KMS-11 (cell line): ENCODE measurements around the gene GNL3.
A peak's percentile ranks its signal among the peaks of the same experiment; 100 is the strongest.

Experiments
- H2AFZ ChIP-seq: fragments of 200-600 bp; sonication (generic); 2 replicates; pipeline ENCODE4 v1.6.1; 2016; ENCODE audit warnings: antibody characterized with exemption, mixed run types, low read depth
- H3K27ac ChIP-seq: fragments of 200-600 bp; sonication (generic); 2 replicates; pipeline ENCODE4 v1.6.1; 2016; ENCODE audit warnings: mild to moderate bottlenecking, mixed run types
- H3K27me3 ChIP-seq: fragments of 200-600 bp; sonication (generic); 2 replicates; pipeline ENCODE4 v1.6.1; 2017; ENCODE audit warnings: mild to moderate bottlenecking, low read depth, mixed run types, moderate library complexity; ENCODE audit not compliant: insufficient read depth
- H3K36me3 ChIP-seq: fragments of 200-600 bp; sonication (generic); 2 replicates; pipeline ENCODE4 v1.6.1; 2017; ENCODE audit warnings: mild to moderate bottlenecking, mixed run types; ENCODE audit not compliant: insufficient read depth
- H3K4me1 ChIP-seq: fragments of 200-600 bp; sonication (generic); 2 replicates; pipeline ENCODE4 v1.6.1; 2016; ENCODE audit warnings: mild to moderate bottlenecking, low read depth, mixed run types; ENCODE audit not compliant: poor library complexity, severe bottlenecking
- H3K4me2 ChIP-seq: fragments of 200-600 bp; sonication (generic); 2 replicates; pipeline ENCODE4 v1.7.0; 2016; ENCODE audit warnings: mild to moderate bottlenecking, mixed run types
- H3K4me3 ChIP-seq: fragments of 200-600 bp; sonication (generic); IDR thresholded peaks from 2 replicates; pipeline ENCODE4 v1.6.1; 2017; ENCODE audit warnings: low read depth, low read length, mixed read lengths; ENCODE audit not compliant: insufficient read depth
- H3K79me2 ChIP-seq: fragments of 200-600 bp; sonication (generic); 2 replicates; pipeline ENCODE4 v1.6.1; 2016; ENCODE audit warnings: low read depth, mixed run types; ENCODE audit not compliant: insufficient read depth
- H3K9ac ChIP-seq: fragments of 200-600 bp; sonication (generic); 2 replicates; pipeline ENCODE4 v1.6.1; 2016; ENCODE audit warnings: mild to moderate bottlenecking, mixed run types
- H4K20me1 ChIP-seq: fragments of 200-600 bp; sonication (generic); 2 replicates; pipeline ENCODE4 v1.6.1; 2016; ENCODE audit warnings: mild to moderate bottlenecking, mixed run types; ENCODE audit not compliant: insufficient read depth
- CTCF ChIP-seq: fragments of 200-600 bp; sonication (generic); conservative IDR thresholded peaks from 2 replicates; pipeline ENCODE4 v1.6.1; 2017; ENCODE audit warnings: low read depth, mild to moderate bottlenecking, antibody characterized with exemption, low read length, moderate library complexity, mixed read lengths

Gene GNL3

GRCh38 chr3:52689151-52689550, 3.3 kb downstream of the GNL3 start:
- no peak overlapping the region for H3K4me3 ChIP-seq
- no peak overlapping the region for H3K9ac ChIP-seq
- TF ChIP-seq CTCF, result no peak
- no peak overlapping the region for H2AFZ ChIP-seq
- peaks cover 60% of the 10 kb centered on the region for H3K79me2 ChIP-seq
- no peak overlapping the region; the same call in 1 of the 2 replicates for H3K27ac ChIP-seq
- H3K4me1 ChIP-seq, result peaks cover 73% of the 10 kb centered on the region
- H3K27me3 ChIP-seq, result no peaks in the 10 kb centered on the region
- H3K36me3 ChIP-seq, result peaks cover 17% of the 10 kb centered on the region; the same call in 1 of the 2 replicates
- no peak overlapping the region for H3K4me2 ChIP-seq
- no peaks in the 10 kb centered on the region for H4K20me1 ChIP-seq

- Histone ChIP-seq H3K9ac (no peak overlapping the region), H3K36me3 (peaks cover 17% of the 10 kb centered on the region; the same call in 1 of the 2 replicates), H3K27ac (no peak overlapping the region), H3K27me3 (no peaks in the 10 kb centered on the region), H3K4me1 (peaks cover 80% of the 10 kb centered on the region), H4K20me1 (no peaks in the 10 kb centered on the region), H3K4me2 (no peak overlapping the region), H2AFZ (no peak overlapping the region), H3K4me3 (no peak overlapping the region), H3K79me2 (peaks cover 49% of the 10 kb centered on the region)
- TF ChIP-seq CTCF, result no peak
Observed at GRCh38 chr3:52690560-52690959, 4.7 kb downstream of the GNL3 start.

GRCh38 chr3:52693071-52693470, 7.2 kb downstream of the GNL3 start:
- Histone ChIP-seq H3K27me3 (no peaks in the 10 kb centered on the region), H3K9ac (no peak overlapping the region), H3K4me1 (peaks cover 94% of the 10 kb centered on the region), H3K4me2 (no peak overlapping the region), H4K20me1 (no peaks in the 10 kb centered on the region), H3K36me3 (peaks cover 7% of the 10 kb centered on the region; the same call in 1 of the 2 replicates), H3K79me2 (peaks cover 27% of the 10 kb centered on the region), H3K4me3 (no peak overlapping the region), H2AFZ (no peak overlapping the region), H3K27ac (no peak overlapping the region)
- no peak for TF ChIP-seq CTCF

- Histone ChIP-seq H3K27me3 (no peaks in the 10 kb centered on the region), H3K4me3 (no peak overlapping the region), H2AFZ (no peak overlapping the region), H3K79me2 (peaks cover 12% of the 10 kb centered on the region; the same call in 1 of the 2 replicates), H3K36me3 (peaks cover 2% of the 10 kb centered on the region; the same call in 1 of the 2 replicates), H4K20me1 (no peaks in the 10 kb centered on the region), H3K4me1 (peaks cover 79% of the 10 kb centered on the region), H3K27ac (no peak overlapping the region), H3K4me2 (peak overlapping the region; percentile 44; the same call in 1 of the 2 replicates), H3K9ac (no peak overlapping the region)
- no peak for TF ChIP-seq CTCF
Observed at GRCh38 chr3:52694528-52695189, 8.8 kb downstream of the GNL3 start.
